ENCODE results near the gene HIVEP3.

Gene HIVEP3

GRCh38 chr1:41640141-41640751, 278.5 kb downstream of the HIVEP3 start:
- no peak for DNase-seq (ENCODE audit: low read depth in 2 of 3, low spot score in 2 of 3)

- no peak for DNase-seq (ENCODE audit: low read depth in 2 of 3, low spot score in 2 of 3)
These were observed 279.3 kb downstream of the HIVEP3 start for GRCh38 chr1:41639332-41639936.

- DNase-seq (ENCODE audit: low read depth in 2 of 3, low spot score in 2 of 3) = no peak
These were observed 280.4 kb downstream of the HIVEP3 start for GRCh38 chr1:41638086-41639024.

GRCh38 chr1:41637367-41637766, 281.4 kb downstream of the HIVEP3 start:
- DNase-seq (ENCODE audit: low read depth in 2 of 3, low spot score in 2 of 3) = no peak

- DNase-seq (ENCODE audit: low read depth in 2 of 3, low spot score in 2 of 3) = no peak
These were observed 285.0 kb downstream of the HIVEP3 start for GRCh38 chr1:41633764-41634163.

GRCh38 chr1:41632781-41633575, 285.7 kb downstream of the HIVEP3 start:
- no peak for DNase-seq (ENCODE audit: low read depth in 2 of 3, low spot score in 2 of 3)

GRCh38 chr1:41631971-41632370, 286.8 kb downstream of the HIVEP3 start:
- no peak for DNase-seq (ENCODE audit: low read depth in 2 of 3, low spot score in 2 of 3)

GRCh38 chr1:41631154-41631553, 287.6 kb downstream of the HIVEP3 start:
- no peak for DNase-seq (ENCODE audit: low read depth in 2 of 3, low spot score in 2 of 3)

GRCh38 chr1:41629571-41629970, 289.2 kb downstream of the HIVEP3 start:
- no peak for DNase-seq (ENCODE audit: low read depth in 2 of 3, low spot score in 2 of 3)

- no peak for DNase-seq (ENCODE audit: low read depth in 2 of 3, low spot score in 2 of 3)
These were observed 289.6 kb downstream of the HIVEP3 start for GRCh38 chr1:41629141-41629540.

GRCh38 chr1:41627491-41628280, 291.0 kb downstream of the HIVEP3 start:
- no peak for DNase-seq (ENCODE audit: low read depth in 2 of 3, low spot score in 2 of 3)

- DNase-seq (ENCODE audit: low read depth in 2 of 3, low spot score in 2 of 3) = no peak
These were observed 291.9 kb downstream of the HIVEP3 start for GRCh38 chr1:41626616-41627375.

- no peak for DNase-seq (ENCODE audit: low read depth in 2 of 3, low spot score in 2 of 3)
These were observed 292.6 kb downstream of the HIVEP3 start for GRCh38 chr1:41626146-41626545.

GRCh38 chr1:41623736-41624135, 295.0 kb downstream of the HIVEP3 start:
- no peak for DNase-seq (ENCODE audit: low read depth in 2 of 3, low spot score in 2 of 3)

- DNase-seq (ENCODE audit: low read depth in 2 of 3, low spot score in 2 of 3) = no peak
These were observed 295.6 kb downstream of the HIVEP3 start for GRCh38 chr1:41622859-41623732.

- no peak for DNase-seq (ENCODE audit: low read depth in 2 of 3, low spot score in 2 of 3)
These were observed 296.3 kb downstream of the HIVEP3 start for GRCh38 chr1:41622402-41622801.

GRCh38 chr1:41621791-41622190, 296.9 kb downstream of the HIVEP3 start:
- DNase-seq (ENCODE audit: low read depth in 2 of 3, low spot score in 2 of 3) = no peak

GRCh38 chr1:41621256-41621655, 297.5 kb downstream of the HIVEP3 start:
- no peak for DNase-seq (ENCODE audit: low read depth in 2 of 3, low spot score in 2 of 3)
